Measurements from ENCODE around the gene STX8. TPM values are rescaled to one million over a fixed set of nuclear protein-coding genes. Genes with fewer than 3 reads are reported as not detected.

The STX8 gene
- total and polyA plus RNA-seq, 9 of the 15 experiments (the other 6 are each of a cell fraction or from before 2014, with no cell fraction given): 14.6 to 42.5 (median 22.1) TPM

DNA sequence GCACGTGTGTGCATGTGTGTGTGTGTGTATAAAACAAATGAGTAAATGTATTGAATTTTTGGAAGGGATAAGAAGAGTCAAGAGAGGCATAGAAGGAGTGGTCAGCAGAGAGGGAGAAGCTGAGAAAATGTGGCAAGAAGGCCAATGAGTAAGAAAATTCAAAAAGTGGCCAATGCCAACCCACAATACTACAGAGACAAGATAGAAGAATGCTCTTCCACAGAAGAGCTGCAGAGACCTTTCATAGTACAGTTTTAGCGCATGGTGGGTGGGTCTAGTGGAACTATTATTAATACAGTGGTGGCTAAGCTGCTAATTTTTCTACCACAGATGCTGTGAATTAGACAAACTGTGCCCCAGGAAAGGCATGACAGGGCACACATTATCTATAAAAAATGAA is 320.8 kb downstream of the STX8 start:
- Histone ChIP-seq H3K9ac (ENCODE audit: insufficient read depth in 1 of 2, low read depth in 2 of 2, low read length in 2 of 2) (no peak overlapping the region), H3K9me3 (replicated peaks; ENCODE audit: control insufficient read depth, insufficient read depth, low read depth, low read length) (no peaks in the 10 kb centered on the region), H4K20me1 (replicated peaks; ENCODE audit: control insufficient read depth, insufficient read depth, low read length) (0 out of 2 replicates have a peak, but pooled peaks cover 3% of the 10 kb centered on the region), H3K79me2 (ENCODE audit: control insufficient read depth, insufficient read depth, low read length) (no peaks in the 10 kb centered on the region), H3K36me3 (ENCODE audit: control insufficient read depth, insufficient read depth, low read length) (no peaks in the 10 kb centered on the region), H3K4me1 (replicated peaks in 1 of 2; ENCODE audit: control insufficient read depth in 2 of 2, insufficient read depth in 2 of 2, low read length in 2 of 2) (no peaks in the 10 kb centered on the region), H3K27me3 (ENCODE audit: control insufficient read depth in 2 of 2, insufficient read depth in 2 of 2, low read length in 2 of 2) (peaks cover 7 to 18% of the 10 kb centered on the region in 2 experiments; a peak in 3 of 5 replicates), H3K27ac (ENCODE audit: extremely low read depth, low read depth, low read length) (no peak overlapping the region), H3K9me1 (ENCODE audit: control insufficient read depth, insufficient read depth, low read length) (no peaks in the 10 kb centered on the region), H2AFZ (ENCODE audit: low read depth, low read length) (no peak overlapping the region), H3K4me3 (no peak overlapping the region), H3K4me2 (ENCODE audit: insufficient read depth, low read length) (no peak overlapping the region)
- DNase-seq (ENCODE audit: extremely low read depth in 1 of 4, low spot score in 3 of 4): no peak
- no TSS peak for BruUV-seq (replicated peaks)
- intact Hi-C loops (cut with micrococcal nuclease): no loop called here
- no peak for FAIRE-seq
- WGBS (ENCODE audit: insufficient coverage, low coverage, missing lambda C conversion rate): 17% methylated on average over 2 of the region's 2 CpGs
- POLR2A ChIA-PET: no interaction called here
- no peak for ATAC-seq
- TF ChIP-seq SUPT5H (IDR thresholded peaks at IDR 0.05): no peak
- TF ChIP-seq RBM17 (IDR thresholded peaks at IDR 0.05; ENCODE audit: borderline replicate concordance, low read depth, low read length): no peak
- TF ChIP-seq, protein P1, sequence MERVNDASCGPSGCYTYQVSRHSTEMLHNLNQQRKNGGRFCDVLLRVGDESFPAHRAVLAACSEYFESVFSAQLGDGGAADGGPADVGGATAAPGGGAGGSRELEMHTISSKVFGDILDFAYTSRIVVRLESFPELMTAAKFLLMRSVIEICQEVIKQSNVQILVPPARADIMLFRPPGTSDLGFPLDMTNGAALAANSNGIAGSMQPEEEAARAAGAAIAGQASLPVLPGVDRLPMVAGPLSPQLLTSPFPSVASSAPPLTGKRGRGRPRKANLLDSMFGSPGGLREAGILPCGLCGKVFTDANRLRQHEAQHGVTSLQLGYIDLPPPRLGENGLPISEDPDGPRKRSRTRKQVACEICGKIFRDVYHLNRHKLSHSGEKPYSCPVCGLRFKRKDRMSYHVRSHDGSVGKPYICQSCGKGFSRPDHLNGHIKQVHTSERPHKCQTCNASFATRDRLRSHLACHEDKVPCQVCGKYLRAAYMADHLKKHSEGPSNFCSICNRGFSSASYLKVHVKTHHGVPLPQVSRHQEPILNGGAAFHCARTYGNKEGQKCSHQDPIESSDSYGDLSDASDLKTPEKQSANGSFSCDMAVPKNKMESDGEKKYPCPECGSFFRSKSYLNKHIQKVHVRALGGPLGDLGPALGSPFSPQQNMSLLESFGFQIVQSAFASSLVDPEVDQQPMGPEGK (CRISPR knock-in tag; IDR thresholded peaks at IDR 0.05; ENCODE audit: borderline replicate concordance): no peak
- TF ChIP-seq, protein P2, sequence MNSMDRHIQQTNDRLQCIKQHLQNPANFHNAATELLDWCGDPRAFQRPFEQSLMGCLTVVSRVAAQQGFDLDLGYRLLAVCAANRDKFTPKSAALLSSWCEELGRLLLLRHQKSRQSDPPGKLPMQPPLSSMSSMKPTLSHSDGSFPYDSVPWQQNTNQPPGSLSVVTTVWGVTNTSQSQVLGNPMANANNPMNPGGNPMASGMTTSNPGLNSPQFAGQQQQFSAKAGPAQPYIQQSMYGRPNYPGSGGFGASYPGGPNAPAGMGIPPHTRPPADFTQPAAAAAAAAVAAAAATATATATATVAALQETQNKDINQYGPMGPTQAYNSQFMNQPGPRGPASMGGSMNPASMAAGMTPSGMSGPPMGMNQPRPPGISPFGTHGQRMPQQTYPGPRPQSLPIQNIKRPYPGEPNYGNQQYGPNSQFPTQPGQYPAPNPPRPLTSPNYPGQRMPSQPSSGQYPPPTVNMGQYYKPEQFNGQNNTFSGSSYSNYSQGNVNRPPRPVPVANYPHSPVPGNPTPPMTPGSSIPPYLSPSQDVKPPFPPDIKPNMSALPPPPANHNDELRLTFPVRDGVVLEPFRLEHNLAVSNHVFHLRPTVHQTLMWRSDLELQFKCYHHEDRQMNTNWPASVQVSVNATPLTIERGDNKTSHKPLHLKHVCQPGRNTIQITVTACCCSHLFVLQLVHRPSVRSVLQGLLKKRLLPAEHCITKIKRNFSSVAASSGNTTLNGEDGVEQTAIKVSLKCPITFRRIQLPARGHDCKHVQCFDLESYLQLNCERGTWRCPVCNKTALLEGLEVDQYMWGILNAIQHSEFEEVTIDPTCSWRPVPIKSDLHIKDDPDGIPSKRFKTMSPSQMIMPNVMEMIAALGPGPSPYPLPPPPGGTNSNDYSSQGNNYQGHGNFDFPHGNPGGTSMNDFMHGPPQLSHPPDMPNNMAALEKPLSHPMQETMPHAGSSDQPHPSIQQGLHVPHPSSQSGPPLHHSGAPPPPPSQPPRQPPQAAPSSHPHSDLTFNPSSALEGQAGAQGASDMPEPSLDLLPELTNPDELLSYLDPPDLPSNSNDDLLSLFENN (IDR thresholded peaks at IDR 0.05; ENCODE audit: low read depth in 2 of 2, low read length in 2 of 2): no peak
- TF ChIP-seq NR2C1 (IDR thresholded peaks at IDR 0.05): no peak
- TF ChIP-seq NR2C1 (tag; IDR thresholded peaks at IDR 0.05): no peak
- TF ChIP-seq ELF1 (tag; IDR thresholded peaks at IDR 0.05): no peak
- TF ChIP-seq ZNF121 (CRISPR knock-in tag; conservative IDR thresholded peaks at IDR 0.05): no peak
- CTCF ChIA-PET (ENCODE audit: low intra/inter-chr PET ratio): no interaction called here
- in situ Hi-C loops (cut with MboI): no loop called here
